CD4-positive, alpha-beta memory T cell (primary cell): Measurements from ENCODE around the gene SULT1C4. TPM values are rescaled to one million over a fixed set of nuclear protein-coding genes. Genes with fewer than 3 reads are reported as not detected.

Experiments used
- CTCF ChIA-PET: fragments of 350-600 bp; sonication (Branson Sonifier 250); formaldehyde crosslinking; loops from one replicate; lab custom pipeline; 2021; ENCODE audit warnings: inconsistent platforms; ENCODE audit not compliant: partially characterized antibody; lab: Charles Lee
- POLR2A ChIA-PET: fragments of 350-600 bp; sonication (Branson Sonifier 250); formaldehyde crosslinking; loops from one replicate; lab custom pipeline; 2021; ENCODE audit not compliant: partially characterized antibody; lab: Charles Lee
- DNase-seq, 5 donors: peaks; one replicate each; pipeline versions ENCODE4 v3.0.0 to v3.0.0-alpha.2; 2020 to 2022; ENCODE audit warnings: mixed read lengths in 1 of 5
- H3K27ac ChIP-seq: one replicate; pipeline ENCODE4 v1.7.0; 2013; ENCODE audit warnings: low read depth, low read length
- H3K27me3 ChIP-seq: 2 replicates; pipeline ENCODE4 v1.7.0; 2013; ENCODE audit warnings: mild to moderate bottlenecking, low read length, moderate library complexity; ENCODE audit not compliant: insufficient read depth
- H3K36me3 ChIP-seq: 2 replicates; pipeline ENCODE4 v1.7.0; 2013; ENCODE audit warnings: mild to moderate bottlenecking, low read length, moderate library complexity; ENCODE audit not compliant: insufficient read depth
- H3K4me1 ChIP-seq: 2 replicates; pipeline ENCODE4 v1.7.0; 2013; ENCODE audit warnings: mild to moderate bottlenecking, low read length, moderate library complexity; ENCODE audit not compliant: insufficient read depth
- H3K4me3 ChIP-seq, 2 donors: one replicate each; pipeline ENCODE4 v1.7.0; 2013; ENCODE audit warnings: low read length in 2 of 2, mild to moderate bottlenecking in 1 of 2
- H3K9me3 ChIP-seq, 2 donors: one replicate each; pipeline ENCODE4 v1.7.0; 2013; ENCODE audit warnings: low read length in 2 of 2, control low read depth in 1 of 2; ENCODE audit not compliant: control insufficient read depth in 1 of 2
- H3K27ac Mint-ChIP-seq, 7 donors: one replicate each; pipeline ENCODE4 v1.8.0; 2020 to 2021; ENCODE audit warnings: mixed read lengths in 7 of 7, mild to moderate bottlenecking in 6 of 7, inconsistent platforms in 3 of 7, moderate library complexity in 3 of 7
- H3K27me3 Mint-ChIP-seq, 2 donors: one replicate each; pipeline ENCODE4 v1.8.0; 2020 to 2021; ENCODE audit warnings: mixed read lengths in 2 of 2
- H3K36me3 Mint-ChIP-seq, 2 donors: one replicate each; pipeline ENCODE4 v1.8.0; 2020 to 2021; ENCODE audit warnings: mixed read lengths in 2 of 2, inconsistent platforms in 1 of 2, mild to moderate bottlenecking in 1 of 2
- H3K4me1 Mint-ChIP-seq, 4 donors: one replicate each; pipeline ENCODE4 v1.8.0; 2020 to 2021; ENCODE audit warnings: mixed read lengths in 4 of 4, mild to moderate bottlenecking in 1 of 4
- H3K4me3 Mint-ChIP-seq, 8 donors: one replicate each; pipeline ENCODE4 v1.8.0; 2020 to 2021; ENCODE audit warnings: mixed read lengths in 8 of 8, mild to moderate bottlenecking in 7 of 8, moderate library complexity in 6 of 8, inconsistent platforms in 3 of 8
- H3K9me3 Mint-ChIP-seq, 8 donors: one replicate each; pipeline ENCODE4 v1.8.0; 2020 to 2021; ENCODE audit warnings: mixed read lengths in 8 of 8, mild to moderate bottlenecking in 5 of 8, inconsistent platforms in 3 of 8, moderate library complexity in 1 of 8
- intact Hi-C: fragments of 100-400 bp; cut with micrococcal nuclease; formaldehyde crosslinking; loops from one replicate; pipeline ENCODE4 v1.15.1; 2023
- polyA plus RNA-seq, 2 donors: library from polyadenylated mRNA; unstranded; fragments of 300-500 nt; fragmentation: Illumina TruSeq; gene quantifications; one replicate each; pipeline ENCODE4 v1.2.3, GENCODE V29; 2021
- total RNA-seq, 2 experiments: library from RNA; stranded (reverse); gene quantifications; one replicate each; pipeline ENCODE4 v1.2.3, GENCODE V29; 2021

SULT1C4 gene
- total and polyA plus RNA-seq, 4 experiments from 2014 or later = not detected

- Mint-ChIP-seq H3K27ac (no peak overlapping the region), H3K9me3 (no peaks in the 10 kb centered on the region)
- CTCF ChIA-PET = no interaction called here
Observed at GRCh38 chr2:108363908-108364225, 13.9 kb upstream of the SULT1C4 start.

DNA sequence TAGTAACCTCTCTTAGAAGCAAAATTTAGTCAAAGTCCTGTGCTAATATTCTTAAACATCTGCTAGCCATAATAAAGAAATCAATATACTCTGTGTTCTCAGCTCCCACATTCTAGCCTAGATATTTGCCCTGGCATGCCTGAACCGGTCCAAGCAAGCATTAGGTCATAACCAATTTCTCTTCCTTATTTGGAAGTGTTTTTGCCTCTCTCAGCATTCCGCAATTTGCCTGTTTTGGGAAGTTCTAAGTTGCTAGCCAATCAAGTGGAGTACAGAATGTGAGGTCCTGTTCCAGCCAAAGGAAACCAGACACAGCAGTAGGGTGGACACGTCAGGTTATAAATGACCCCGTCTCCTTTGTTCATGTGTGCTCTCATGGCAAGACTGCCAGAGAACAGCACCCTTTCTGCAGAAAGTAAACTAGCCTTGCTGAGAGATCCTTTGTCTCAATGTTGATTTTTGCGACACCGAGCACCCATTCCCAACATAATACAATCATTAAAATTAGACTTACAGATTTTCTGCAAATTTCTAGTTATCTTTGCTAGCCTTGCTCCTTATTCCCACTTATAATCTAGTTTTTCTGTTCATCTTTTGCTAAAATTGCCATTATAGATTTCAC lies 13.0 kb upstream of the SULT1C4 start:
- no peaks in the 10 kb centered on the region for H3K36me3 ChIP-seq
- intact Hi-C loops = no loop called here
- H3K4me1 ChIP-seq = no peaks in the 10 kb centered on the region
- H3K27ac Mint-ChIP-seq = no peak overlapping the region
- POLR2A ChIA-PET = no interaction called here
- no peak overlapping the region for H3K4me3 Mint-ChIP-seq
- no peak overlapping the region for H3K4me3 ChIP-seq
- H3K36me3 Mint-ChIP-seq = no peaks in the 10 kb centered on the region
- no peaks in the 10 kb centered on the region for H3K27me3 ChIP-seq
- H3K9me3 ChIP-seq = no peaks in the 10 kb centered on the region
- no peaks in the 10 kb centered on the region for H3K9me3 Mint-ChIP-seq
- peaks cover 5 to 22% of the 10 kb centered on the region in 2 donors for H3K27me3 Mint-ChIP-seq
- CTCF ChIA-PET = no interaction called here
- no peaks in the 10 kb centered on the region for H3K4me1 Mint-ChIP-seq
- no peak for DNase-seq
- no peak overlapping the region for H3K27ac ChIP-seq

More at GRCh38 chr2:108363908-108364225, 13.9 kb upstream of the SULT1C4 start:
- Histone ChIP-seq H3K27ac (no peak overlapping the region), H3K4me1 (no peaks in the 10 kb centered on the region), H3K36me3 (no peaks in the 10 kb centered on the region), H3K27me3 (no peaks in the 10 kb centered on the region), H3K4me3 (no peak overlapping the region), H3K9me3 (no peaks in the 10 kb centered on the region)
- no peak overlapping the region for H3K4me3 Mint-ChIP-seq
- no peak for DNase-seq
- H3K27me3 Mint-ChIP-seq = peaks cover 10 to 30% of the 10 kb centered on the region in 2 donors
- H3K4me1 Mint-ChIP-seq = no peaks in the 10 kb centered on the region
- no peaks in the 10 kb centered on the region for H3K36me3 Mint-ChIP-seq
- POLR2A ChIA-PET = no interaction called here
- intact Hi-C loops = no loop called here

DNA sequence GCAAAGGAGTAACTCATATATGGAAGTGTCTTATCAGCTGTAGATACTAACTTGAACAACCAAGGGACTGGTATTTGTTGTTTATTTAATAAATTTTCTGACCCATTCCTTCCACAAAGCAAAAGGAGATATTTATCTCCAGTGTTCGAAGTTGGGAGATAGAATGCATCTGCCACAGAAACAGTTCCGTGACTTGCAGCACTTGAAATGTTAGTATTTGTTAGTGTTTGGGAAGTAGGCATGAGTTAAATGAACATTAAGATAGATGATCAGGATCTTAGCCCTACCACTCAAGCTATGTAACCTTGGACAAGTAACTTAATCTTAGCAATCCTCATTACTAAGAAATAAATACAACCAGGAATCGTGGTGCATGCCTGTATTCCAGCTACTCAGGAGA lies 12.1 kb upstream of the SULT1C4 start:
- H3K27ac ChIP-seq = no peak overlapping the region
- peaks cover 5 to 19% of the 10 kb centered on the region in 2 donors for H3K27me3 Mint-ChIP-seq
- no peak overlapping the region for H3K27ac Mint-ChIP-seq
- ChIA-PET POLR2A (no interaction called here), CTCF (no interaction called here)
- H3K36me3 ChIP-seq = no peaks in the 10 kb centered on the region
- no peaks in the 10 kb centered on the region for H3K9me3 Mint-ChIP-seq
- H3K36me3 Mint-ChIP-seq = no peaks in the 10 kb centered on the region
- H3K27me3 ChIP-seq = no peaks in the 10 kb centered on the region
- intact Hi-C loops = no loop called here
- H3K4me3 Mint-ChIP-seq = no peak overlapping the region
- no peak for DNase-seq
- H3K4me3 ChIP-seq = no peak overlapping the region
- H3K9me3 ChIP-seq = no peaks in the 10 kb centered on the region
- H3K4me1 Mint-ChIP-seq = no peaks in the 10 kb centered on the region
- H3K4me1 ChIP-seq = no peaks in the 10 kb centered on the region

DNA sequence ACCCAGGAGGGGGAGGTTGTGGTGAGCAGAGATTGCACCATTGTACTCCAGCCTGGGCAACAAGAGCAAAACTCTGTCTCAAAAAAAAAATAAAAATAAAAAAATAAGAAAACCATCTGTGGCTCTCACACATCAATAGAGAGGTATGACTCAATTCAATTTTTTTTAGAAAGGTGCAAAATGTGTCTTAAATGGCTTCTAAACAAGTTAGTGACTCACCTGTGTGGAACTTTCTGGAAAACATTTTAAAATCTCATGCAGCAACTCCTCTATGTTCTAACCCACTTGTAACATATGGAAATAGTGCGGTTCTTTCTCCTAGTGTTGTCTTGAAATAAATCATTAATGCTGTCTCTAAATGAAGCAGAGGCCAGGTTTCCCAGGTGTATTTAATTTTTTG lies 10.7 kb upstream of the SULT1C4 start:
- Mint-ChIP-seq H3K27ac (no peak overlapping the region), H3K36me3 (no peaks in the 10 kb centered on the region), H3K27me3 (peaks cover 5 to 9% of the 10 kb centered on the region in 2 donors), H3K4me1 (no peaks in the 10 kb centered on the region), H3K4me3 (no peak overlapping the region), H3K9me3 (no peaks in the 10 kb centered on the region)
- H3K27ac ChIP-seq = no peak overlapping the region
- H3K36me3 ChIP-seq = no peaks in the 10 kb centered on the region
- no peaks in the 10 kb centered on the region for H3K4me1 ChIP-seq
- no peaks in the 10 kb centered on the region for H3K27me3 ChIP-seq
- no peak for DNase-seq
- H3K9me3 ChIP-seq = no peaks in the 10 kb centered on the region
- CTCF ChIA-PET = no interaction called here
- intact Hi-C loops = no loop called here
- no peak overlapping the region for H3K4me3 ChIP-seq
- POLR2A ChIA-PET = no interaction called here

DNA sequence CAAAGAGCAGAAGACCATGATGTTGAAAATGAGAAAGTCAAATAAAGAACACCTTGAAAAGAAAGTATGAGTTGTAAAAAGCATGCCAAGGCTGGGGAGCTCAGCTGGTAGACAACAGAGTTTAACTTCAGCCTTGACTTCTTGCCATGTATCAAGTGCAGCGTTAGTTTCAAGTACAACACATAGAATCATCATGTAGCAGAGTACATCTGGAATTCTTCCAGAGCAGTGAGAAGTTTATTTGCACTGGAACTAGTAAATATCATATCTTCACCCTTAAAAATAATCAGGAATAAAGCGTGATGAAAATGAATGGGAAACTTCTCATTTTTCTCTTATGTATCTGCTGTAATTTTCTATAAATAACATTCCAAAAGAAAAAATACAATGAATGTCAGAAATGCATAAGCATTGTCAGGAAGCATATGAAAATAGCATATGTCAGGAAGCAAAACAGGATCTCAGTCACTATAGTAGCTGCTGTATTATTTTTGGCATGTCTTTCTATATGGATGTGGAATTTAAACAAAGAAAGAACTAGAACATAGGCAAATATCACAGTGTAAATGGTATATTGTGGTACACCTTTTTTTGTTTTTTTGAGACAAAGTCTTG lies 10.1 kb upstream of the SULT1C4 start:
- peaks cover 5 to 9% of the 10 kb centered on the region in 2 donors for H3K27me3 Mint-ChIP-seq
- ChIA-PET CTCF (no interaction called here), POLR2A (no interaction called here)
- H3K27ac Mint-ChIP-seq = no peak overlapping the region
- H3K27ac ChIP-seq = no peak overlapping the region
- H3K9me3 Mint-ChIP-seq = no peaks in the 10 kb centered on the region
- H3K4me1 ChIP-seq = no peaks in the 10 kb centered on the region
- DNase-seq = no peak
- no peak overlapping the region for H3K4me3 ChIP-seq
- H3K27me3 ChIP-seq = no peaks in the 10 kb centered on the region
- no peaks in the 10 kb centered on the region for H3K36me3 ChIP-seq
- H3K9me3 ChIP-seq = no peaks in the 10 kb centered on the region
- no peak overlapping the region for H3K4me3 Mint-ChIP-seq
- H3K4me1 Mint-ChIP-seq = no peaks in the 10 kb centered on the region
- intact Hi-C loops = no loop called here
- H3K36me3 Mint-ChIP-seq = no peaks in the 10 kb centered on the region

DNA sequence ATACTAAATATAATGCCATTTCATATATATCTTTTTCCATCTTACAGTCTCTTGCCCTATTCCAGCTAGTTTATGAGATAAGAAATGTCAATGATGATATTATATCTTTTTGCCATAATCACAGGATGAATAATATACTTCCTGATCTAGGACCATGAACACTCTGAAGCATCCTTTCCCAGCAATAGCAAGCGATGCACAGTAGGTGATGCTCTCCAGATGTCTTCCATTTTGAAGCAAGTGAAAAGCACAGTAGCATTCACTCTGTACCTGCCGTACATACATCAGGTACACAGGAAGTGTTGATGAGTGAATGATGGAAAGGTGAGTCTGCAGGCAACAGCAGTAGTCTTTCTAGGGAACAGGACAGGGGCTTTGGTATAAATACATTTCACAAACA lies 8.6 kb upstream of the SULT1C4 start:
- CTCF ChIA-PET = no interaction called here
- no peaks in the 10 kb centered on the region for H3K36me3 Mint-ChIP-seq
- intact Hi-C loops = no loop called here
- H3K27ac Mint-ChIP-seq = no peak overlapping the region
- H3K4me1 Mint-ChIP-seq = no peaks in the 10 kb centered on the region
- no peaks in the 10 kb centered on the region for H3K27me3 ChIP-seq
- no peak for DNase-seq
- H3K9me3 Mint-ChIP-seq = no peaks in the 10 kb centered on the region
- H3K4me3 ChIP-seq = no peak overlapping the region
- peaks cover 1 to 2% of the 10 kb centered on the region in 2 donors for H3K27me3 Mint-ChIP-seq
- H3K9me3 ChIP-seq = no peaks in the 10 kb centered on the region
- no peak overlapping the region for H3K27ac ChIP-seq
- H3K36me3 ChIP-seq = no peaks in the 10 kb centered on the region
- no peaks in the 10 kb centered on the region for H3K4me1 ChIP-seq
- H3K4me3 Mint-ChIP-seq = no peak overlapping the region
- POLR2A ChIA-PET = no interaction called here

DNA sequence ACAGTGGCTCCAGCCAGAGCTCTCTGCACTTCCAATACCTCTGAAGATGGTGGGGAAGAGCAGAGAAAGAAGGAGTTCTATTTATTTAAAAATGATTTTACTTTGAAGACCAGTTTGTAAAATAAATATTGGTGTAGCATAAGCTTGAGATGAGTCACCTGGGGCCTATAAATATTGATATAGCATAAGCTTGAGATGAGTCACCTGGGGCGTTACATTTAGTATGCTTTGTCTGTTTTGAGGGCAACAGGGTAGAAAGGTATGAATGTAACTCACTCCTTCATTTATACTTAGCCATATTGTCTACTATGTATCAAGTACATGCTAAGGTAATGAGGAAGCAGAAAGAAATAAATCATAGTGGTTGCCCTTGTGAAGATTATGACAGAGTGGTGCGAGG lies 7.7 kb upstream of the SULT1C4 start:
- no peaks in the 10 kb centered on the region for H3K4me1 Mint-ChIP-seq
- no peaks in the 10 kb centered on the region for H3K36me3 Mint-ChIP-seq
- peaks cover 0 to 2% of the 10 kb centered on the region in 2 donors for H3K27me3 Mint-ChIP-seq
- no peaks in the 10 kb centered on the region for H3K36me3 ChIP-seq
- DNase-seq = no peak
- H3K27ac ChIP-seq = no peak overlapping the region
- no peaks in the 10 kb centered on the region for H3K4me1 ChIP-seq
- no peaks in the 10 kb centered on the region for H3K9me3 ChIP-seq
- no peak overlapping the region for H3K4me3 Mint-ChIP-seq
- no peaks in the 10 kb centered on the region for H3K27me3 ChIP-seq
- intact Hi-C loops = no loop called here
- H3K27ac Mint-ChIP-seq = no peak overlapping the region
- ChIA-PET CTCF (no interaction called here), POLR2A (no interaction called here)
- no peak overlapping the region for H3K4me3 ChIP-seq
- H3K9me3 Mint-ChIP-seq = no peaks in the 10 kb centered on the region
